SK-N-SH (cell line): ENCODE data around the gene ANO3. TPM values are rescaled to one million over a fixed set of nuclear protein-coding genes. Genes with fewer than 3 reads are reported as not detected.

Experiments
- CTCF ChIA-PET: fragments of 300-600, 350-600 bp; formaldehyde crosslinking; extraction: SDS; loops from one replicate; lab custom pipeline; 2021; lab: Yijun Ruan, JAX
- POLR2A ChIA-PET: fragments of 350-600 bp; sonication (Branson Sonifier 250); formaldehyde crosslinking; extraction: SDS; loops from one replicate; lab custom pipeline; 2020; ENCODE audit warnings: antibody characterized with exemption, inconsistent platforms; lab: Yijun Ruan, JAX
- DNase-seq: peaks from one replicate; pipeline ENCODE4 v3.0.0; 2012
- H2AFZ ChIP-seq: fragments of 200-600 bp; sonication (generic); 2 replicates; pipeline ENCODE4 v1.8.1; 2016; ENCODE audit warnings: antibody characterized with exemption, mild to moderate bottlenecking, low read depth
- H3F3A ChIP-seq: fragments of 200-600 bp; sonication (generic); replicated peaks from 2 replicates; pipeline ENCODE3; 2016; ENCODE audit warnings: antibody characterized with exemption, mild to moderate bottlenecking; ENCODE audit not compliant: insufficient read depth
- H3K27ac ChIP-seq, 2 experiments: fragments of 200-500 bp in 1 of 2; fragments of 200-600 bp in 1 of 2; sonication (Bioruptor generic) in 1 of 2; sonication (generic), shearing (Covaris generic) in 1 of 2; 2 replicates each; pipeline versions ENCODE4 v1.5.1 to v1.6.1; 2014 to 2016; ENCODE audit warnings: low read depth in 2 of 2, inconsistent platforms in 1 of 2, low read length in 1 of 2, mild to moderate bottlenecking in 1 of 2, mixed read lengths in 1 of 2
- H3K27me3 ChIP-seq: fragments of 200-600 bp; sonication (generic), shearing (Covaris generic); 2 replicates; pipeline ENCODE4 v1.6.1; 2016; ENCODE audit warnings: mixed run types; ENCODE audit not compliant: insufficient read depth
- H3K36me3 ChIP-seq, 2 experiments: fragments of 200-500 bp in 1 of 2; fragments of 200-600 bp in 1 of 2; sonication (Bioruptor generic) in 1 of 2; sonication (generic) in 1 of 2; replicated peaks in 1 of 2; 2 replicates each; pipeline versions ENCODE3 to v1.5.1; 2014 to 2016; ENCODE audit warnings: low read length in 1 of 2, mild to moderate bottlenecking in 1 of 2; ENCODE audit not compliant: insufficient read depth in 2 of 2, control insufficient read depth in 1 of 2
- H3K4me1 ChIP-seq, 2 experiments: fragments of 200-500 bp in 1 of 2; fragments of 200-600 bp in 1 of 2; sonication (Bioruptor generic) in 1 of 2; sonication (generic), shearing (Covaris generic) in 1 of 2; 2 replicates each; pipeline versions ENCODE4 v1.5.1 to v1.6.1; 2014 to 2016; ENCODE audit warnings: low read depth in 1 of 2, low read length in 1 of 2, mixed run types in 1 of 2; ENCODE audit not compliant: insufficient read depth in 2 of 2, control insufficient read depth in 1 of 2
- H3K4me2 ChIP-seq: fragments of 200-600 bp; sonication (generic), shearing (Covaris generic); 2 replicates; pipeline ENCODE4 v1.6.1; 2017; ENCODE audit warnings: mixed run types
- H3K4me3 ChIP-seq, 2 experiments: fragments of 200-500 bp in 1 of 2; fragments of 200-600 bp in 1 of 2; sonication (Bioruptor generic) in 1 of 2; sonication (generic), shearing (Covaris generic) in 1 of 2; 2 replicates each; pipeline versions ENCODE4 v1.5.1 to v1.8.1; 2014 to 2016; ENCODE audit warnings: low read depth in 2 of 2, inconsistent platforms in 1 of 2, low read length in 1 of 2, mild to moderate bottlenecking in 1 of 2, mixed read lengths in 1 of 2, moderate library complexity in 1 of 2
- H3K79me2 ChIP-seq: fragments of 200-600 bp; sonication (generic); 2 replicates; pipeline ENCODE4 v1.8.1; 2017; ENCODE audit warnings: mild to moderate bottlenecking; ENCODE audit not compliant: insufficient read depth
- H3K9ac ChIP-seq: fragments of 200-600 bp; sonication (generic); 2 replicates; pipeline ENCODE4 v1.6.1; 2017; ENCODE audit warnings: mixed run types
- H3K9me2 ChIP-seq: fragments of 200-600 bp; sonication (generic); 2 replicates; pipeline ENCODE4 v1.6.1; 2017; ENCODE audit warnings: mixed run types
- H3K9me3 ChIP-seq: fragments of 200-600 bp; sonication (generic); 2 replicates; pipeline ENCODE4 v1.6.1; 2017; ENCODE audit warnings: mixed run types, mild to moderate bottlenecking, moderate library complexity
- H4K20me1 ChIP-seq: fragments of 200-600 bp; sonication (generic); 2 replicates; pipeline ENCODE4 v1.6.1; 2017; ENCODE audit warnings: mild to moderate bottlenecking, mixed run types; ENCODE audit not compliant: insufficient read depth
- ELF1 ChIP-seq: IDR thresholded peaks from 2 replicates; pipeline ENCODE4 v1.4.0; 2012
- EZH2phosphoT487 ChIP-seq: fragments of 200-600 bp; sonication (generic); IDR thresholded peaks from 2 replicates; pipeline ENCODE4 v1.6.1; 2017; ENCODE audit warnings: low read depth, mixed run types, mild to moderate bottlenecking, antibody characterized with exemption, moderate library complexity, borderline replicate concordance
- RAD21 ChIP-seq: IDR thresholded peaks from 2 replicates; pipeline ENCODE4 v1.6.1; 2012; ENCODE audit warnings: mild to moderate bottlenecking, low read length
- RCOR1 ChIP-seq: fragments of 150-350 bp; IDR thresholded peaks from 2 replicates; pipeline ENCODE4 v1.6.1; 2017; ENCODE audit warnings: antibody characterized with exemption, low read length
- RXRA ChIP-seq: IDR thresholded peaks from 2 replicates; pipeline ENCODE4 v1.4.0; 2012; ENCODE audit warnings: low read depth, mild to moderate bottlenecking, borderline replicate concordance
- SIN3A ChIP-seq: IDR thresholded peaks from 2 replicates; pipeline ENCODE4 v1.6.1; 2012; ENCODE audit warnings: low read depth, mild to moderate bottlenecking, low read length, moderate library complexity, borderline replicate concordance
- TAF1 ChIP-seq: IDR thresholded peaks from 2 replicates; pipeline ENCODE4 v1.6.1; 2012; ENCODE audit warnings: low read depth, mild to moderate bottlenecking, low read length, moderate library complexity, borderline replicate concordance
- TCF12 ChIP-seq: IDR thresholded peaks from 2 replicates; pipeline ENCODE4 v1.4.0; 2012
- TEAD4 ChIP-seq: IDR thresholded peaks from 2 replicates; pipeline ENCODE4 v1.4.0; 2012; ENCODE audit warnings: mild to moderate bottlenecking, borderline replicate concordance; ENCODE audit not compliant: insufficient read depth
- YY1 ChIP-seq: IDR thresholded peaks from 2 replicates; pipeline ENCODE4 v1.4.0; 2012; ENCODE audit warnings: low read depth, mild to moderate bottlenecking
- WGBS: methylation state at CpG from one replicate; pipeline ENCODE4 v1.1.6; 2017; ENCODE audit warnings: low lambda C conversion rate; 5-methylcytosine and 5-hydroxymethylcytosine counted together
- polyA plus RNA-seq, 3 experiments: library from polyadenylated mRNA; depleted of rRNA; stranded (reverse); fragments of >200 nt; gene quantifications; 2 replicates each; pipeline ENCODE4 v1.2.3, GENCODE V29; 2012
- TF ChIP-seq, protein P1 (sequence below): fragments of 150-350 bp; IDR thresholded peaks from 2 replicates; pipeline ENCODE4 v1.6.1; 2016; ENCODE audit warnings: mild to moderate bottlenecking, low read depth, low read length
- TF ChIP-seq, protein P2 (sequence below): IDR thresholded peaks from 2 replicates; pipeline ENCODE4 v1.4.0; 2012; ENCODE audit warnings: low read depth, borderline replicate concordance

The ANO3 gene
- polyA plus RNA-seq, 1 of the 3 experiments (the other 2 are of a cell fraction) = 0.13 TPM

DNA sequence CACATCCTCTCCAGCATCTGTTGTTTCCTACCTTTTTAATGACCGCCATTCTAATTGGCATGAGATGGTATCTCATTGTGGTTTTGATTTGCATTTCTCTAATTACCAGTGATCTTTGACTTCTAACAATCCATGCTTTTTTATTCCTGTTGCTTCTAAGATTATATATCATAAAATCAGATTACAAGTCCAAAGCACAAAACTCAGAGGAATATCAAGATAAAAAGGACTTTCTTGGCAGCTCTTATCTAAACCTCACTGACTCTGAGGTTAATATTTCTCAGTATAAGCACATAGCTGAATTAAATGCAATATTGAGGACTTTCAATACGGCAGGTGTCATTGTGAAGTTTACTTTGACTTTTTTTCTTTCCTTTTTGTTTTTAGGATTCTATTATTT is 378.6 kb downstream of the ANO3 start:
- 0 out of 2 replicates have a peak, but pooled peaks cover 3% of the 10 kb centered on the region for H3K9me2 ChIP-seq
- H3K4me3 ChIP-seq = no peak overlapping the region
- no peak for DNase-seq
- no peaks in the 10 kb centered on the region for H3K36me3 ChIP-seq
- no peaks in the 10 kb centered on the region; the same call in 1 of the 2 replicates for H3K27me3 ChIP-seq
- H3K9ac ChIP-seq = no peak overlapping the region
- CTCF ChIA-PET = no interaction called here
- TF ChIP-seq TEAD4 (no peak), RAD21 (no peak), SIN3A (no peak), EZH2phosphoT487 (no peak), RXRA (no peak), ELF1 (no peak), TCF12 (no peak)
- TF ChIP-seq, protein P1, sequence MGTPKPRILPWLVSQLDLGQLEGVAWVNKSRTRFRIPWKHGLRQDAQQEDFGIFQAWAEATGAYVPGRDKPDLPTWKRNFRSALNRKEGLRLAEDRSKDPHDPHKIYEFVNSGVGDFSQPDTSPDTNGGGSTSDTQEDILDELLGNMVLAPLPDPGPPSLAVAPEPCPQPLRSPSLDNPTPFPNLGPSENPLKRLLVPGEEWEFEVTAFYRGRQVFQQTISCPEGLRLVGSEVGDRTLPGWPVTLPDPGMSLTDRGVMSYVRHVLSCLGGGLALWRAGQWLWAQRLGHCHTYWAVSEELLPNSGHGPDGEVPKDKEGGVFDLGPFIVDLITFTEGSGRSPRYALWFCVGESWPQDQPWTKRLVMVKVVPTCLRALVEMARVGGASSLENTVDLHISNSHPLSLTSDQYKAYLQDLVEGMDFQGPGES = no peak
- TF ChIP-seq, all 33 proteins: peak for 0
- no peaks in the 10 kb centered on the region for H3K79me2 ChIP-seq
- 69% methylated on average over 2 of the region's 2 CpGs for WGBS
- no peaks in the 10 kb centered on the region for H3K4me1 ChIP-seq
- H3K27ac ChIP-seq = no peak overlapping the region
- H3F3A ChIP-seq = no peaks in the 10 kb centered on the region
- no peak overlapping the region for H2AFZ ChIP-seq
- no peaks in the 10 kb centered on the region for H3K9me3 ChIP-seq
- H3K4me2 ChIP-seq = no peak overlapping the region
- POLR2A ChIA-PET = no interaction called here
- no peaks in the 10 kb centered on the region for H4K20me1 ChIP-seq

DNA sequence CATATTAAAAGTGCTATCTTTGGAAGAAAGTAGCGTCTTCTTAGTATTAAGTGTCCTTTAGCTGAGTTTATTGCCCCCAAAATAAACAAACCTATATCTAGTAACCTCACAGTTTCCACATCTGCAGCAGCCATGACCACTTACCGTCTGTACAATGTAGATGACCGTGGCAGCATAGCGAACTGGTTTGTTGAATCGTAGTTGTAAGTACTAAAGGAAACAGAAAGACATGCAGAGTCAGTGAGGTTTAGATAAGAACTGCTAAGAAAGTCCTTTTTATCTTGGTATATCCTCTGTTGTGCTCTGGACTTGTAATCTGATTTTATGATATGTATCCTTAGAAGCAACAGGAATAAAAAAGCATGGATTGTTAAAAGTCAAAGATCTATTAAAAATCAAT is 380.6 kb downstream of the ANO3 start:
- no peak for TF ChIP-seq TAF1
- TF ChIP-seq, protein P2, sequence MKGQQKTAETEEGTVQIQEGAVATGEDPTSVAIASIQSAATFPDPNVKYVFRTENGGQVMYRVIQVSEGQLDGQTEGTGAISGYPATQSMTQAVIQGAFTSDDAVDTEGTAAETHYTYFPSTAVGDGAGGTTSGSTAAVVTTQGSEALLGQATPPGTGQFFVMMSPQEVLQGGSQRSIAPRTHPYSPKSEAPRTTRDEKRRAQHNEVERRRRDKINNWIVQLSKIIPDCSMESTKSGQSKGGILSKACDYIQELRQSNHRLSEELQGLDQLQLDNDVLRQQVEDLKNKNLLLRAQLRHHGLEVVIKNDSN = no peak
- no peak for TF ChIP-seq YY1
- TF ChIP-seq RCOR1 = no peak
- no peaks in the 10 kb centered on the region for H3F3A ChIP-seq
- no peak overlapping the region for H3K4me2 ChIP-seq
- no peaks in the 10 kb centered on the region for H3K4me1 ChIP-seq
- no peaks in the 10 kb centered on the region; the same call in 1 of the 2 replicates for H3K27me3 ChIP-seq
- H3K9me2 ChIP-seq = 0 out of 2 replicates have a peak, but pooled peaks cover 3% of the 10 kb centered on the region
- CTCF ChIA-PET = no interaction called here
- no peaks in the 10 kb centered on the region for H3K79me2 ChIP-seq
- H3K9me3 ChIP-seq = no peaks in the 10 kb centered on the region
- no peaks in the 10 kb centered on the region for H3K36me3 ChIP-seq
- POLR2A ChIA-PET = no interaction called here
- no peak overlapping the region for H3K4me3 ChIP-seq
- H2AFZ ChIP-seq = no peak overlapping the region
- H3K27ac ChIP-seq = no peak overlapping the region
- H3K9ac ChIP-seq = no peak overlapping the region
- H4K20me1 ChIP-seq = no peaks in the 10 kb centered on the region
- 48% methylated on average over 5 of the region's 5 CpGs for WGBS
- DNase-seq = no peak

Other genes with a start within 250 kb of the ANO3 start
- gene MUC15, start 240.1 kb downstream of the ANO3 start, polyA plus RNA-seq (2012; rRNA removed) = not detected in 2 replicates